GM18507 (cell line): ENCODE results near the gene ABCA2.

ENCODE experiments used
- DNase-seq: peaks from one replicate; pipeline ENCODE4 v3.0.0; 2011; ENCODE audit warnings: low read depth; ENCODE audit not compliant: insufficient read length; ENCODE audit errors: extremely low spot score
- FAIRE-seq: peaks from 2 replicates; lab custom pipeline; 2011; peaks lifted over from hg19 to GRCh38; lab: Jason Lieb, UNC

The ABCA2 gene

DNA sequence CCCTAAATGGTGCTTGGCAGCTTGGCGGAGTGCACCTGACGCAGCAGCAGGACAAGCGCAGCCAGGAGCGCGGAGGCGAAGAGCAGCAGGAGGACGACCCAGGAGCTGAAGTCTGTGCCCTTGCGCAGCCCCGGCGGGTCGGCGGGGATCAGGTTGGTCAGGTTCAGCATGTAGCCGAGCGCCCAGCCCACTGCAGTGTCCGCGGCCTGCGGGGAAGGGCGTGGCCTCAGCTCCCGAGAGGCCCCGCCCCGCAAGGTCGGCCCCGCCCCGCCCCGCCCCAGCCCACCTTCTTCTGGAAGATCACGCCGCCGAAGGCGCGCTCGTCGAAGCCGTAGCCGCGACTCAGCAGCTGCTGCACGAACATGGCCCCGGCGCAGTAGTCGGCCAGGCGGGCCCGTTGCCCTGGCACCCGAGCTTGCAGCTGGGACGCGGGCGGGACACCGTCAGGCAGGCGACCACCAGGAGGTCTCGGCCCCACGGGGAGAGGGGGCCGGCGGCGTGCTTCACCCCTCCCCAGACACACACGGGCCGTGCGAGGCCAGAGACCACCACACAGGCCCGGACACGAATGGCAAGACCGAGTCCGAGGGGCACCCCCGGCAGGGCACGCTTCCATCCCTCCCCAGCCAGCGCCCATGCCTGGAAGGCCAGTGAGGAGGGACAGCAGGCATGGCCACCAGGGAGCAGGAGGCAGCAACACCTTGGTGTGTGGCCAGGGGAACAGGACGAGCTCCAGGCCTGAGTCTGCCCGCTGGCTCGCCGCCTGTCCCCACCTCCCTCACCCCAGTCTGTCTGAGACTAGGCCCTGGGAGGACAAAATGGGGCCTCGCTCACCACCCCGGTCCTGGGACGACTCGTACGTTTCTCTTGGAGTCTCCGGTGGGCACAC, 20.9 kb upstream of the ABCA2 start:
- no peak for FAIRE-seq
- no peak for DNase-seq

DNA sequence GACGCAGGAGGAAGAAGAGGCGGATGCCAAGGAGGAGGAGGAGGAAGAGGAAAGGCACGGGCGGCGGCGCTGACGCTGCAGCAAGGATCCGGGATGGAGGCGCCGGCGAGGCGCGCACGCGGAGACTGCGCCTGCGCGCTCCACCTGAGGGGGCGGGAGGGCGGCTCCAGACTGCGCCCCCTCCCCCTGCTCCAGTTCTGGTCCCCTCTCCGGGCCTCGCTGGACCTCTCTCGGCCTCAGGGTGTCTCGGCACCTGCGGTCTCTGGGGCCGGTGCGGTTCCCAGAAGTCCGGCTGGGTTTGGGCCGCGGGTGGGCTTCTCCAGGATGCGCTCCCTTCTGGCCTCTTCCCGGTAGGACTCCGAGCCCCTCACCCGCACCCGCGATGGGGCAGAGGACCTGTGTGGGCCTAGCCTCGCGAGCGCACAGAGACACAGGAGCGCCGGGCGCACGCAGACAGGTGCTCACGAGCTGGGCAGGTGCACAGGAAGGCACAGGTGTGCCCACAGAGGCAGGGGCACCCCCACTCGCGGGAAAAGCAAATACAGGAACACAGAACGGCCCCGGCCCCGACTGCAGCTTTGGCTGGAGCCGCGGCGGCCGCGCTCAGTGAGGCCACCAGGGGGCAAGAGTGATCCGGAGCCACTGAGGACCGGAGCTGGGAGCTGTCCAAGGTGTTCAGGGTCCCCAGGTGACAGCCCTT, 18.2 kb upstream of the ABCA2 start, which contains the start of gene NPDC1:
Gene NPDC1 (minus strand): TSS at position 90 of the 700 bp plus-strand sequence. CDS start 188 bp downstream, outside the sequence.
- DNase-seq, result peak; percentile 88
- FAIRE-seq, result peak; percentile 89

- no peak for FAIRE-seq
These were observed 17.5 kb upstream of the ABCA2 start for GRCh38 chr9:137045294-137046087.

DNA sequence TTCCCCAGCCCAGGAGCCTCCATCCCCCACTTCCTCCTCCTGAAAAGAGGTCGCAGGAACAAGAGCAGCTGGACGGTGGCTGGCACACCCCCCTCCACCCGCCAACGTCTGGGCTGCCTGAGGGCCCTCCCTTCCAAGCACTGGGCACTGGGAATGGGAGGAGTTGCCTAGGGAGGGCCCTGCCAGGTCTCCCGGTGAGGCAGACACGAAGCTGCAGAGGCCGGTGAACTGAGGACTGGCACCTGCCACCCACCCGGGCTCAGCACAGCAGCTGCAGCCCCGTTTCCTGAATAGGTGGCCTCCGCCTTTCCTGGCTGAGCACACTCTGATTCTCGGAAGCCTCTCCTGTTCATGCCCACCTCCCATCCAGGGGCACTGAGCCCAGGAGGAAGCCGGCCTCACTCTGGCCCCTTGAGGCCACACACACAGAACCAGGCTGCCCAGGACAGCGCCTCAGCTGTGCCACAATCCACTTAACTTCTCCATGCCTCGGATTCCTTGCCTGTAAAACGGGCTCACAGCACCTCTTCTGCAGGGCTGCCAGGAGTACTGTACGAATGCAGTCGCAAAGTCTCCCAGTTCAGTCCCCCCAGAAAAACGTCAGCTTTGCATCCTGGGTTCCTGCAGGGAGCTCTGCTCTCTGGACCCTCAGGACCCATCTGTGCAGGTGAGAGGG, 16.6 kb upstream of the ABCA2 start:
- DNase-seq (no peak), FAIRE-seq (no peak)

More at GRCh38 chr9:137045294-137046087, 17.5 kb upstream of the ABCA2 start:
- DNase-seq, result no peak

GRCh38 chr9:137044037-137044436, 16.0 kb upstream of the ABCA2 start:
- no peak for FAIRE-seq
- DNase-seq, result no peak

DNA sequence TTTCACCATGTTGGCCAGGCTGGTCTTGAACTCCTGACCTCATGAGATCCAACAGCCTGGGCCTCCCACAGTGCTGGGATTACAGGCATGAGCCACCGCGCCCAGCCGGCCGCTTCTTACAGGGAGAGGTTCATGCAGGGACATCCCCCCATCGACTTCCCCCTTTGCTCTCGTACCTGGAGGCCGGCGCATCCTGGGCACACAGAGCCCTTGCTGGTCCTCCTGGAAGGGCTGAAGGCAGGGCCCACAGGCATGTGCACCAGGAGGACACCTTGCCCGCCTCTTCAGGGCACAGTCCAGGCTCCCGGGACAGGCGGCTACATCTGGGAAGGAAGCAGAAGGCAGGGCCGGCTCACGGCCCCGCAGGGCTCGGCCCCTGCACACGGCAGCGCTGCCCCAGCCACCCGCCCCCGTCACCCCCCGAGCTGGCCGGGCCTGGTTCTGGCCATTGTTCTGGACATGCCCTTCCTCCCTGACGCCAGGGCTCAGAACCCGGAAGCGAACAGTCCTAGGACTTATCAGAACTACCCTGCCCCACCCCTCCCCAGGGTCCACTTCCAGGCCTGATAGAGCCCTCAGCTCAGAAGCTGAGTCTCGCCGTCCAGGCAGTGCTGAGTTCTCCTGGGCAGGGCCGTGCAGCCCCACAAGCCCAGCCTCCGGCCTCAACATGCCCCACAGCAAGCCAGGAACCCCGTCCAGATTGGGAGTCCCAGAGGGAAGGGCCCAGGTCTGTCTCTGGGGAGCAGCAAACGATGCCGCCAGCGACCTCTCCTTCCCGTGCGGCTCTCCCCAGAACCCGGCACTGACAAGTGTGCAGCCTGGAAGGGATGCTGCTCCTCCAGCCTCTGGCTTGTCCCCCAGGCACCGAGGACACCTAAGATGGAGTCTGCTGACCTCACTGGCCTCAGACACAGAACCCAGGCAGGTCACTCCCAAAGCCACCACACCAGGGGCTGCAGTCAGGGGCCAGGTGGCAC, 15.0 kb upstream of the ABCA2 start:
- FAIRE-seq, result no peak
- no peak for DNase-seq

GRCh38 chr9:137041124-137041523, 13.1 kb upstream of the ABCA2 start:
- FAIRE-seq, result no peak

GRCh38 chr9:137040568-137040967, 12.5 kb upstream of the ABCA2 start:
- no peak for DNase-seq
- no peak for FAIRE-seq

More at GRCh38 chr9:137041124-137041523, 13.1 kb upstream of the ABCA2 start:
- no peak for DNase-seq

GRCh38 chr9:137039611-137040366, 11.8 kb upstream of the ABCA2 start:
- DNase-seq (no peak), FAIRE-seq (no peak)

DNA sequence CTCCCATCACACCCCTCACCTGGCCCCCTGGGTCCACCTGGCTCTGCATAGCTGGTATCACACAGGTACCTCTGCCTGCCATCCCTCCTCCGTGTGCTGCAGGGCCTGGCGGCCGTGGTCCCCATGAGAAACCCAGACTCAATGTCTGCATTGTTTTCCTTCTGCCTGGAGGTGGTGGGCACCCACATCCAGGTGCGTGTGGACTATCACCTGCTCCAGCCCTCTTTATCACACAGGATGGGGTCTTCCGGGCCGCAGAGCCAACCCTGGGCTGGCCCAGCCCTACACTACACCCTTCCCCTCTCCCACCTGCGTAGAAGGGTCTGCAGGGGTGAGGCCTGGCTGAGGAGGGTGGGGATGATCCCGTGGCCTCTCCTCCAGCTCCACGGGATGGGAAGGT, 10.9 kb upstream of the ABCA2 start:
- DNase-seq (no peak), FAIRE-seq (no peak)

GRCh38 chr9:137037483-137037882, 9.4 kb upstream of the ABCA2 start:
- FAIRE-seq (no peak), DNase-seq (no peak)

DNA sequence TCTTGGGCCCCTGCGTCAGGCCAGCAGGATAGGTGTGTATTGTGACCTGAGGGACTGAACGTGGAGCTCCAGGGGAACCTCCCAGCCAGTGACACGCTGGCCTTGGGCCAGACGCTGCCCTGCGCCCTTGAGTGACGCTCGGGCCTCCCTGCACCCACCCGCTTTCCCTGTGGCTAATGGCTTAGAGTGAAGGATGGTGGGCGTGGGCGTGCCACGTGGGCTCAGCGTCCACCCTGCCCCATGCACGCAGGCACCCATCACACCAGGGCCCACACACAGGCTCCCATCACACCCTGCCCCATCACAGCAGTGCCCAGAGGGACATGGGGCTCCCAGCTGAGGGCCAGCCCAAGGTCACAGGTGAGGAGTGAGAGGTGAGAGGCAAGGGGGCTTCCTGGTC, 9.0 kb upstream of the ABCA2 start:
- no peak for DNase-seq
- no peak for FAIRE-seq

GRCh38 chr9:137035937-137036336, 7.9 kb upstream of the ABCA2 start:
- DNase-seq, result no peak
- FAIRE-seq, result no peak

- FAIRE-seq (no peak), DNase-seq (no peak)
These were observed 7.4 kb upstream of the ABCA2 start for GRCh38 chr9:137035507-137035834.

GRCh38 chr9:137034709-137035506, 6.9 kb upstream of the ABCA2 start:
- FAIRE-seq (peak; percentile 91), DNase-seq (peak; percentile 87)

DNA sequence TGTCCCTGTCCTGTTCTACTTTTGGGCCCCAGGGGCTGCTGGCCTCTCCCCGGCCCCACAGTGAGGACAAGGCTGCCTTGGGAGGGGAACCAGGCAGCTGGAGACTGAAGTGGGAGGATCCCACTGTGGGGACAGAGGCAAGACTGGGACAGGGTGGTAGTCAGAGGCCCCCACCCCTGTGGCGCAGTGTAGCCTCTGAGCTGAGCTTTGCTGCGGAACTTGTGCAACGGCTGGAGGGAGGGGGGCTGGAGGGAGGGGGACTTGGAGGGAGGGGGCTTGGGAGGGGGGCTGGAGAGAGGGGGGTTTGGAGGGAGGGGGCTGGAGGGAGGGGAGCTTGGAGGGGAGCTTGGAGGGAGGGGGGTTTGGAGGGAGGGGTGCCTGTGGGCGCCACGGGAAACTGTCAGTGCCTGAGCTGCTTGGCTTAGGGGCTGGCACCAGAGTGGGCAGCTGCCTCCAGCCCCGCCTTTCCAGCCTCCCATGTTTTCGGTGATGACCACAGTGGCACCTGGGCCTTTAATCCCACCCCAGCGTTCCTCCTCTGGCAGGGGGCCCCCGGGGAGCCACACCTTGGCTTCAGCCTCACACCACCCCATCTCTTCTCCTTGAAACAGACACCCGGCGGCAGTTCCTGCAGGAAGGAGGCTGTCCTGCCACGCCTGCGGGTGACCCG, 6.1 kb upstream of the ABCA2 start:
- FAIRE-seq, result no peak
- no peak for DNase-seq
